HG03280 (cell line): ENCODE data around the gene OCA2.
"Not testable (repeated sequence)": the region's sequence is repeated elsewhere in the genome, so short reads cannot be mapped to it uniquely, and the experiment has no call there.

ENCODE experiments used
- ATAC-seq: cut with Tn5 transposase; IDR thresholded peaks from one replicate; pipeline ENCODE4 v1.9.1; 2021; ENCODE audit warnings: mild to moderate bottlenecking, moderate library complexity; ENCODE audit not compliant: unreplicated experiment

Gene OCA2

GRCh38 chr15:27790270-27790669, 308.8 kb downstream of the OCA2 start:
- ATAC-seq: no peak

GRCh38 chr15:27787931-27788330, 311.2 kb downstream of the OCA2 start:
- ATAC-seq: no peak

GRCh38 chr15:27784107-27784506, 315.0 kb downstream of the OCA2 start:
- ATAC-seq: no peak

GRCh38 chr15:27783678-27784077, 315.4 kb downstream of the OCA2 start:
- ATAC-seq: no peak

GRCh38 chr15:27782125-27782524, 317.0 kb downstream of the OCA2 start:
- ATAC-seq: no peak

- ATAC-seq: no peak
Observed at GRCh38 chr15:27776501-27776900, 322.6 kb downstream of the OCA2 start.

- ATAC-seq: no peak
Observed at GRCh38 chr15:27774638-27775037, 324.5 kb downstream of the OCA2 start.

GRCh38 chr15:27774191-27774590, 324.9 kb downstream of the OCA2 start:
- no peak for ATAC-seq

- no peak for ATAC-seq
Observed at GRCh38 chr15:27771892-27772291, 327.2 kb downstream of the OCA2 start.

GRCh38 chr15:27770769-27771554, 328.2 kb downstream of the OCA2 start:
- ATAC-seq: no peak

GRCh38 chr15:27770086-27770607, 329.0 kb downstream of the OCA2 start:
- no peak for ATAC-seq

- ATAC-seq: no peak
Observed at GRCh38 chr15:27769652-27770051, 329.5 kb downstream of the OCA2 start.

- no peak for ATAC-seq
Observed at GRCh38 chr15:27768732-27769475, 330.2 kb downstream of the OCA2 start.

GRCh38 chr15:27767918-27768640, 331.0 kb downstream of the OCA2 start:
- no peak for ATAC-seq

- not testable (repeated sequence) for ATAC-seq
Observed at GRCh38 chr15:27767430-27767829, 331.7 kb downstream of the OCA2 start.

GRCh38 chr15:27764339-27764738, 334.8 kb downstream of the OCA2 start:
- ATAC-seq: no peak

- no peak for ATAC-seq
Observed at GRCh38 chr15:27763514-27763913, 335.6 kb downstream of the OCA2 start.

- ATAC-seq: no peak
Observed at GRCh38 chr15:27762471-27762870, 336.6 kb downstream of the OCA2 start.

GRCh38 chr15:27757052-27757451, 342.1 kb downstream of the OCA2 start:
- no peak for ATAC-seq

GRCh38 chr15:27752691-27753090, 346.4 kb downstream of the OCA2 start:
- ATAC-seq: no peak

GRCh38 chr15:27747997-27748396, 351.1 kb downstream of the OCA2 start:
- ATAC-seq: no peak
